ENCODE results near the gene NOTCH1.
A peak's percentile ranks its signal among the peaks of the same experiment; 100 is the strongest.
"Not testable (repeated sequence)": the region's sequence is repeated elsewhere in the genome, so short reads cannot be mapped to it uniquely, and the experiment has no call there.

Gene NOTCH1
- 202 to 304 reads per million in 2 experiments for total RNA-seq

- peak; percentile 80 for DNase-seq (ENCODE audit: low read depth)
Measured at GRCh38 chr9:136545965-136546696, at the start of gene NOTCH1. Gene NOTCH1 (minus strand): TSS chr9:136546048. CDS start chr9:136545786, 262 bp downstream.

- no peak for DNase-seq (ENCODE audit: low read depth)
Measured at GRCh38 chr9:136594492-136594891, 48.6 kb upstream of the NOTCH1 start.

- DNase-seq (ENCODE audit: low read depth): no peak
Measured at GRCh38 chr9:136593581-136593980, 47.7 kb upstream of the NOTCH1 start.

- no peak for DNase-seq (ENCODE audit: low read depth)
Measured at GRCh38 chr9:136592666-136593065, 46.8 kb upstream of the NOTCH1 start.

GRCh38 chr9:136590821-136591752 is 45.2 kb upstream of the NOTCH1 start:
- DNase-seq (ENCODE audit: low read depth): no peak

- no peak for DNase-seq (ENCODE audit: low read depth)
Measured at GRCh38 chr9:136589766-136590763, 44.2 kb upstream of the NOTCH1 start.

GRCh38 chr9:136588663-136589464 is 43.0 kb upstream of the NOTCH1 start:
- no peak for DNase-seq (ENCODE audit: low read depth)

GRCh38 chr9:136587944-136588662 is 42.3 kb upstream of the NOTCH1 start:
- no peak for DNase-seq (ENCODE audit: low read depth)

GRCh38 chr9:136587145-136587943 is 41.5 kb upstream of the NOTCH1 start:
- no peak for DNase-seq (ENCODE audit: low read depth)

GRCh38 chr9:136586391-136586953 is 40.6 kb upstream of the NOTCH1 start:
- no peak for DNase-seq (ENCODE audit: low read depth)

GRCh38 chr9:136585531-136586120 is 39.8 kb upstream of the NOTCH1 start:
- DNase-seq (ENCODE audit: low read depth): no peak

- DNase-seq (ENCODE audit: low read depth): no peak
Measured at GRCh38 chr9:136584934-136585333, 39.1 kb upstream of the NOTCH1 start.

- DNase-seq (ENCODE audit: low read depth): no peak
Measured at GRCh38 chr9:136584401-136584932, 38.6 kb upstream of the NOTCH1 start.

GRCh38 chr9:136582977-136583735 is 37.3 kb upstream of the NOTCH1 start:
- no peak for DNase-seq (ENCODE audit: low read depth)

GRCh38 chr9:136581614-136582447 is 36.0 kb upstream of the NOTCH1 start:
- DNase-seq (ENCODE audit: low read depth): no peak

GRCh38 chr9:136579650-136580219 is 33.9 kb upstream of the NOTCH1 start:
- not testable (repeated sequence) for DNase-seq (ENCODE audit: low read depth)
